ENCODE data around the gene DNM1.

The DNM1 gene

GRCh38 chr9:128180001-128180400 lies 23.2 kb upstream of the DNM1 start:
- TF ChIP-seq FOXM1 (IDR thresholded peaks at IDR 0.05; ENCODE audit: borderline replicate concordance, low read depth) = no peak
- TF ChIP-seq CREB1 (IDR thresholded peaks at IDR 0.05; ENCODE audit: low read depth) = no peak
- TF ChIP-seq TCF12 (IDR thresholded peaks at IDR 0.05; ENCODE audit: low read depth) = no peak
- no peak for TF ChIP-seq NFIC (IDR thresholded peaks at IDR 0.05)
- TF ChIP-seq TEAD4 (IDR thresholded peaks at IDR 0.05) = no peak
- TF ChIP-seq RAD21 (IDR thresholded peaks at IDR 0.05; ENCODE audit: low read depth) = no peak
- TF ChIP-seq USF1 (IDR thresholded peaks at IDR 0.05) = no peak
- TF ChIP-seq EGR1 (IDR thresholded peaks at IDR 0.05) = no peak
- TF ChIP-seq YY1 (IDR thresholded peaks at IDR 0.05; ENCODE audit: low read depth) = no peak
- no peak for TF ChIP-seq TAF1 (IDR thresholded peaks at IDR 0.05; ENCODE audit: low read depth)
- TF ChIP-seq ZBTB7A (IDR thresholded peaks at IDR 0.05; ENCODE audit: low read depth) = no peak
- no peak for TF ChIP-seq MAX (IDR thresholded peaks at IDR 0.05)
- no peak for TF ChIP-seq REST (IDR thresholded peaks at IDR 0.05; ENCODE audit: low read depth)

GRCh38 chr9:128180447-128180846 lies 22.7 kb upstream of the DNM1 start:
- TF ChIP-seq EGR1 (IDR thresholded peaks at IDR 0.05) (no peak), ZBTB7A (IDR thresholded peaks at IDR 0.05; ENCODE audit: low read depth) (no peak), CEBPB (IDR thresholded peaks at IDR 0.05) (no peak), RAD21 (IDR thresholded peaks at IDR 0.05; ENCODE audit: low read depth) (no peak), USF1 (IDR thresholded peaks at IDR 0.05) (no peak), NFIC (IDR thresholded peaks at IDR 0.05) (no peak), FOXM1 (IDR thresholded peaks at IDR 0.05; ENCODE audit: borderline replicate concordance, low read depth) (no peak), YY1 (IDR thresholded peaks at IDR 0.05; ENCODE audit: low read depth) (no peak), TCF12 (IDR thresholded peaks at IDR 0.05; ENCODE audit: low read depth) (no peak), TAF1 (IDR thresholded peaks at IDR 0.05; ENCODE audit: low read depth) (no peak), MAX (IDR thresholded peaks at IDR 0.05) (no peak), TEAD4 (IDR thresholded peaks at IDR 0.05) (no peak), REST (IDR thresholded peaks at IDR 0.05; ENCODE audit: low read depth) (no peak), CREB1 (IDR thresholded peaks at IDR 0.05; ENCODE audit: low read depth) (no peak), EP300 (IDR thresholded peaks at IDR 0.05; ENCODE audit: borderline replicate concordance) (no peak)

- peak; percentile 13; the same call in 1 of the 2 replicates for TF ChIP-seq RAD21 (IDR thresholded peaks at IDR 0.05; ENCODE audit: low read depth)
These were observed 21.7 kb upstream of the DNM1 start for GRCh38 chr9:128181480-128181879.

- TF ChIP-seq FOXM1 (IDR thresholded peaks at IDR 0.05; ENCODE audit: borderline replicate concordance, low read depth) (no peak), MAX (IDR thresholded peaks at IDR 0.05) (no peak), RAD21 (IDR thresholded peaks at IDR 0.05; ENCODE audit: low read depth) (no peak), ZBTB7A (IDR thresholded peaks at IDR 0.05; ENCODE audit: low read depth) (no peak), TEAD4 (IDR thresholded peaks at IDR 0.05) (no peak), USF1 (IDR thresholded peaks at IDR 0.05) (no peak), EGR1 (IDR thresholded peaks at IDR 0.05) (no peak), REST (IDR thresholded peaks at IDR 0.05; ENCODE audit: low read depth) (no peak), CEBPB (IDR thresholded peaks at IDR 0.05) (no peak), NFIC (IDR thresholded peaks at IDR 0.05) (no peak), CREB1 (IDR thresholded peaks at IDR 0.05; ENCODE audit: low read depth) (no peak), EP300 (IDR thresholded peaks at IDR 0.05; ENCODE audit: borderline replicate concordance) (no peak)
These were observed 20.1 kb upstream of the DNM1 start for GRCh38 chr9:128182893-128183588.
